ENCODE results near the gene SSNA1.

GRCh38 chr9:137191691-137192447, 3.4 kb downstream of the SSNA1 start:
- TF ChIP-seq CTCF (IDR thresholded peaks at IDR 0.05) (no peak), EZH2 (IDR thresholded peaks at IDR 0.05; ENCODE audit: borderline replicate concordance, insufficient read depth, low read depth, low read length, poor library complexity, severe bottlenecking) (no peak)
